ENCODE data around the gene NOS1AP.

The NOS1AP gene

GRCh38 chr1:162091681-162092524 lies 22.4 kb downstream of the NOS1AP start:
- no peak for DNase-seq

GRCh38 chr1:162093095-162093494 lies 23.6 kb downstream of the NOS1AP start:
- DNase-seq, result no peak

GRCh38 chr1:162094271-162094670 lies 24.8 kb downstream of the NOS1AP start:
- no peak for DNase-seq

- no peak for DNase-seq
Observed at GRCh38 chr1:162094723-162095122, 25.2 kb downstream of the NOS1AP start.

GRCh38 chr1:162107911-162108310 lies 38.4 kb downstream of the NOS1AP start:
- DNase-seq, result no peak

- DNase-seq, result no peak
Observed at GRCh38 chr1:162108426-162108825, 38.9 kb downstream of the NOS1AP start.

GRCh38 chr1:162110910-162111309 lies 41.4 kb downstream of the NOS1AP start:
- no peak for DNase-seq

GRCh38 chr1:162111572-162111971 lies 42.1 kb downstream of the NOS1AP start:
- no peak for DNase-seq

- no peak for DNase-seq
Observed at GRCh38 chr1:162113419-162113818, 43.9 kb downstream of the NOS1AP start.

- DNase-seq, result no peak
Observed at GRCh38 chr1:162117039-162117774, 47.7 kb downstream of the NOS1AP start.

GRCh38 chr1:162118063-162118462 lies 48.6 kb downstream of the NOS1AP start:
- DNase-seq, result no peak

- DNase-seq, result no peak
Observed at GRCh38 chr1:162128693-162129356, 59.3 kb downstream of the NOS1AP start.

- DNase-seq, result no peak
Observed at GRCh38 chr1:162130308-162130707, 60.8 kb downstream of the NOS1AP start.

GRCh38 chr1:162131400-162132321 lies 62.2 kb downstream of the NOS1AP start:
- DNase-seq, result no peak

GRCh38 chr1:162133566-162133965 lies 64.1 kb downstream of the NOS1AP start:
- DNase-seq, result no peak

GRCh38 chr1:162134646-162135045 lies 65.2 kb downstream of the NOS1AP start:
- DNase-seq, result no peak

- DNase-seq, result no peak
Observed at GRCh38 chr1:162135271-162135775, 65.8 kb downstream of the NOS1AP start.

- no peak for DNase-seq
Observed at GRCh38 chr1:162136760-162137159, 67.3 kb downstream of the NOS1AP start.

- DNase-seq, result no peak
Observed at GRCh38 chr1:162137179-162137960, 67.9 kb downstream of the NOS1AP start.

GRCh38 chr1:162138112-162138511 lies 68.6 kb downstream of the NOS1AP start:
- no peak for DNase-seq

- DNase-seq, result no peak
Observed at GRCh38 chr1:162138599-162139181, 69.2 kb downstream of the NOS1AP start.
